ENCODE results near the gene MPPED1.

MPPED1 gene

GRCh38 chr22:43411869-43412807 lies at the start of gene MPPED1:
Gene MPPED1 (plus strand): TSS chr22:43412014. CDS start chr22:43424986, 12,972 bp downstream.
- no peak for DNase-seq

- DNase-seq: no peak
These were observed 48.3 kb upstream of the MPPED1 start for GRCh38 chr22:43363315-43364168.

GRCh38 chr22:43364169-43364435 lies 47.7 kb upstream of the MPPED1 start:
- no peak for DNase-seq

GRCh38 chr22:43365715-43366440 lies 45.9 kb upstream of the MPPED1 start:
- no peak for DNase-seq

GRCh38 chr22:43370036-43370435 lies 41.8 kb upstream of the MPPED1 start:
- no peak for DNase-seq

- DNase-seq: no peak
These were observed 35.8 kb upstream of the MPPED1 start for GRCh38 chr22:43375951-43376455.

- DNase-seq: no peak
These were observed 34.9 kb upstream of the MPPED1 start for GRCh38 chr22:43376765-43377547.

- no peak for DNase-seq
These were observed 34.3 kb upstream of the MPPED1 start for GRCh38 chr22:43377548-43377895.

GRCh38 chr22:43377896-43378704 lies 33.7 kb upstream of the MPPED1 start:
- peak; percentile 23 for DNase-seq

GRCh38 chr22:43381693-43382092 lies 30.1 kb upstream of the MPPED1 start:
- peak; percentile 6 for DNase-seq

GRCh38 chr22:43384863-43385262 lies 27.0 kb upstream of the MPPED1 start:
- DNase-seq: no peak

GRCh38 chr22:43385770-43386641 lies 25.8 kb upstream of the MPPED1 start:
- DNase-seq: peak; percentile 68

GRCh38 chr22:43387815-43388214 lies 24.0 kb upstream of the MPPED1 start:
- no peak for DNase-seq

GRCh38 chr22:43388420-43388851 lies 23.4 kb upstream of the MPPED1 start:
- DNase-seq: peak; percentile 52

GRCh38 chr22:43389227-43389836 lies 22.5 kb upstream of the MPPED1 start:
- no peak for DNase-seq

- no peak for DNase-seq
These were observed 21.6 kb upstream of the MPPED1 start for GRCh38 chr22:43390166-43390565.

- DNase-seq: no peak
These were observed 20.9 kb upstream of the MPPED1 start for GRCh38 chr22:43390872-43391271.

- no peak for DNase-seq
These were observed 20.5 kb upstream of the MPPED1 start for GRCh38 chr22:43391306-43391705.

GRCh38 chr22:43392385-43392989 lies 19.3 kb upstream of the MPPED1 start:
- DNase-seq: no peak

Data from inflammatory macrophage treated with lipopolysaccharide for 4 hours (primary cell).